Neuronal stem cell (in vitro differentiated cells): ENCODE data around the gene HNRNPH1. TPM values are rescaled to one million over a fixed set of nuclear protein-coding genes. Genes with fewer than 3 reads are reported as not detected.
"Not testable (repeated sequence)": the region's sequence is repeated elsewhere in the genome, so short reads cannot be mapped to it uniquely, and the experiment has no call there.

Experiments
- DNase-seq: peaks from one replicate; pipeline ENCODE4 v3.0.0-alpha.2; 2013; ENCODE audit warnings: low spot score
- H2AFZ ChIP-seq: one replicate; pipeline ENCODE4 v1.6.1; 2013; ENCODE audit warnings: mild to moderate bottlenecking, low read length, inconsistent platforms
- H2AK5ac ChIP-seq: 2 replicates; pipeline ENCODE4 v1.6.1; 2013; ENCODE audit warnings: low read depth, mild to moderate bottlenecking, inconsistent platforms, low read length, moderate library complexity, mixed read lengths
- H2BK120ac ChIP-seq: 2 replicates; pipeline ENCODE4 v1.6.1; 2013; ENCODE audit warnings: low read depth, mild to moderate bottlenecking, inconsistent platforms, low read length, moderate library complexity, mixed read lengths
- H2BK12ac ChIP-seq: one replicate; pipeline ENCODE4 v1.6.1; 2013; ENCODE audit warnings: low read length, inconsistent platforms
- H2BK15ac ChIP-seq: 2 replicates; pipeline ENCODE4 v1.6.1; 2013; ENCODE audit warnings: mild to moderate bottlenecking, low read length, inconsistent platforms, mixed read lengths
- H2BK5ac ChIP-seq: one replicate; pipeline ENCODE4 v1.6.1; 2013; ENCODE audit warnings: inconsistent platforms, mild to moderate bottlenecking, low read length, moderate library complexity
- H3K14ac ChIP-seq: one replicate; pipeline ENCODE4 v1.6.1; 2013; ENCODE audit warnings: low read length, inconsistent platforms
- H3K18ac ChIP-seq: 2 replicates; pipeline ENCODE4 v1.6.1; 2013; ENCODE audit warnings: low read length, inconsistent platforms
- H3K23ac ChIP-seq: 2 replicates; pipeline ENCODE4 v1.6.1; 2013; ENCODE audit warnings: low read depth, mild to moderate bottlenecking, mixed read lengths, low read length, inconsistent platforms; ENCODE audit not compliant: poor library complexity
- H3K27ac ChIP-seq: replicated peaks from 3 replicates; pipeline ENCODE4 v1.5.1; 2013; ENCODE audit warnings: low read length, inconsistent platforms
- H3K27me3 ChIP-seq, 3 experiments: 2 replicates each; pipeline ENCODE4 v1.6.1; 2013; ENCODE audit warnings: low read length in 3 of 3, mild to moderate bottlenecking in 2 of 3, inconsistent platforms in 1 of 3, low read depth in 1 of 3, mixed read lengths in 1 of 3, moderate library complexity in 1 of 3; ENCODE audit not compliant: control insufficient read depth in 3 of 3, insufficient read depth in 3 of 3
- H3K36me3 ChIP-seq, 2 donors: replicated peaks in 1 of 2; 2 replicates each; pipeline ENCODE4 v1.6.1; 2013; ENCODE audit warnings: low read length in 2 of 2; ENCODE audit not compliant: control insufficient read depth in 2 of 2, insufficient read depth in 2 of 2
- H3K4ac ChIP-seq: 2 replicates; pipeline ENCODE4 v1.6.1; 2013; ENCODE audit warnings: inconsistent platforms, mild to moderate bottlenecking, low read length, moderate library complexity
- H3K4me1 ChIP-seq, 2 donors: 1 replicate in 1 of 2; 2 replicates in 1 of 2; pipeline ENCODE4 v1.6.1; 2013; ENCODE audit warnings: low read length in 2 of 2, low read depth in 1 of 2; ENCODE audit not compliant: control insufficient read depth in 2 of 2, insufficient read depth in 1 of 2
- H3K4me2 ChIP-seq: one replicate; pipeline ENCODE4 v1.6.1; 2013; ENCODE audit warnings: mild to moderate bottlenecking, low read length, inconsistent platforms; ENCODE audit not compliant: insufficient read depth, poor library complexity, severe bottlenecking
- H3K4me3 ChIP-seq, 2 donors: 2 replicates each; pipeline ENCODE4 v1.5.1; 2013; ENCODE audit warnings: low read length in 2 of 2, mild to moderate bottlenecking in 2 of 2, inconsistent platforms in 1 of 2, moderate library complexity in 1 of 2
- H3K79me1 ChIP-seq: one replicate; pipeline ENCODE4 v1.6.1; 2013; ENCODE audit warnings: low read depth, mild to moderate bottlenecking, inconsistent platforms, low read length, moderate library complexity
- H3K9ac ChIP-seq: one replicate; pipeline ENCODE4 v1.6.1; 2013; ENCODE audit warnings: mild to moderate bottlenecking, low read depth, low read length, inconsistent platforms; ENCODE audit not compliant: poor library complexity
- H3K9me3 ChIP-seq, 2 donors: replicated peaks in 1 of 2; 2 replicates each; pipeline versions ENCODE3 to v1.6.1; 2013; ENCODE audit warnings: low read length in 2 of 2, mild to moderate bottlenecking in 2 of 2, inconsistent platforms in 1 of 2, low read depth in 1 of 2, mixed read lengths in 1 of 2, moderate library complexity in 1 of 2; ENCODE audit not compliant: control insufficient read depth in 2 of 2, insufficient read depth in 1 of 2
- H4K8ac ChIP-seq: one replicate; pipeline ENCODE4 v1.6.1; 2013; ENCODE audit warnings: low read depth, mild to moderate bottlenecking, inconsistent platforms, low read length, moderate library complexity
- H4K91ac ChIP-seq: one replicate; pipeline ENCODE4 v1.6.1; 2013; ENCODE audit warnings: low read length, low read depth, mild to moderate bottlenecking, inconsistent platforms; ENCODE audit not compliant: poor library complexity
- WGBS, 2 donors: extraction: QIAGEN DNeasy Blood & Tissue Kit; methylation state at CpG; one replicate each; pipeline ENCODE4 v1.1.7; 2013; ENCODE audit warnings: missing lambda C conversion rate in 2 of 2, mixed read lengths in 1 of 2; ENCODE audit not compliant: insufficient read length in 2 of 2, insufficient replicate concordance in 1 of 2; ENCODE audit errors: extremely low coverage in 2 of 2; 5-methylcytosine and 5-hydroxymethylcytosine counted together
- polyA plus RNA-seq, 2 experiments: library from polyadenylated mRNA; stranded (reverse); fragments of 200-250 nt; gene quantifications; one replicate each; pipeline ENCODE4 v1.2.3, GENCODE V29; 2013

HNRNPH1 gene, protein sequence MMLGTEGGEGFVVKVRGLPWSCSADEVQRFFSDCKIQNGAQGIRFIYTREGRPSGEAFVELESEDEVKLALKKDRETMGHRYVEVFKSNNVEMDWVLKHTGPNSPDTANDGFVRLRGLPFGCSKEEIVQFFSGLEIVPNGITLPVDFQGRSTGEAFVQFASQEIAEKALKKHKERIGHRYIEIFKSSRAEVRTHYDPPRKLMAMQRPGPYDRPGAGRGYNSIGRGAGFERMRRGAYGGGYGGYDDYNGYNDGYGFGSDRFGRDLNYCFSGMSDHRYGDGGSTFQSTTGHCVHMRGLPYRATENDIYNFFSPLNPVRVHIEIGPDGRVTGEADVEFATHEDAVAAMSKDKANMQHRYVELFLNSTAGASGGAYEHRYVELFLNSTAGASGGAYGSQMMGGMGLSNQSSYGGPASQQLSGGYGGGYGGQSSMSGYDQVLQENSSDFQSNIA
- 464 TPM for polyA plus RNA-seq (2013, experiment 1 of 2)
- polyA plus RNA-seq (2013, experiment 2 of 2): 477 TPM

DNA sequence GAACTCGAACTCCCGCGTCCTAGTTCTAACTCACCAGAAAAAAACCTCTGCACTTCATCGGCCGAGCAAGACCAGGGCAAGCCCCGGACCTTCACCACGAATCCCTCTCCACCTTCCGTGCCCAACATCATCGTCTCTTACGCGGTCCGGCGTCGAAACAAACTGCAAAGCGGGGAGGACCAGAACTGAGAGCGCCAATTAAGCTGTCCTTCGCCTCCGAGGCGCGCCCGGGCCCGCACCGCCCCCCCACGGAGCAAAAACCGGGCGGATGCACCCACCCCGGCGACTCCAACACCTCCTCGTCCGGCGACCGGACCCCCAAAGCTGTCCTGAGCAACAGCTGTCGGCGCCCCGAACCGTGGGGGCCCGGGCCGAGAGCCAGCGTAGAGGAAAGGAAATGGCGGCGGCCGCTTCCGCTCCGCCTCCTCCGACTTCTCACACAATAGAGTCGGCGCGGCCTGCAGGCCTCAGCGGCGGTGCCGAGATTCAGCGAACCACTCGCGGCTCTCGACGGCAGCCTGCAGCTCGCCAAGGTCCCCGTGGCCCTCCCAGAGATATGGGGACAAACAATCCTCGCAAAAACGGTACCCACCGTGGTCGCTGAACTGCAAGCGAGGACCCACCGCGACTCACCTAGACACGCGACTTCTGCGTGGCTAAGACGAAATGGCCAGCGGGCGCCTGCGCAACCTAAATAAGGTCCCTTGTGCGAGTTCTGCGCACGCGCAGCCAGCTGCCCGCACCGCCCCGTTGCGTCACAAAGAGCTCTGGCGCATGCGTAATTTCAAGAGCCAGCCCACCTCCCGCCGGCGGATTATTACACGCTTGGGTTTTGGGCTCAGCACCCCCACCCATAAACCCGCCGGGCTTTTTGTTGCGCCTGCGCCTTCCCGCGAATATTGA is at the start of gene HNRNPH1:
Gene HNRNPH1, minus strand, starts transcription at position 669 of the 903 bp plus-strand sequence. Its CDS starts 538 bp downstream, at position 131.
- H3K4ac ChIP-seq: peak within 1 kb of the TSS; percentile 99
- no CpG with 5 or more reads among the region's 92 CpGs for WGBS, 2 donors
- peak within 1 kb of the TSS; percentile 64 for H3K4me2 ChIP-seq
- H3K18ac ChIP-seq: peak within 1 kb of the TSS; percentile 100
- peak within 1 kb of the TSS; percentile 99 for H4K8ac ChIP-seq
- peak within 1 kb of the TSS; percentile 100 for H2AK5ac ChIP-seq
- peak within 1 kb of the TSS; percentile 97 for H3K14ac ChIP-seq
- H2BK15ac ChIP-seq: peak within 1 kb of the TSS; percentile 62
- H2BK5ac ChIP-seq: peak within 1 kb of the TSS; percentile 100
- H3K27ac ChIP-seq: peak within 1 kb of the TSS; percentile 89
- peaks cover 13 to 44% of the 10 kb centered on the region in 2 donors for H3K36me3 ChIP-seq
- H4K91ac ChIP-seq: peak within 1 kb of the TSS; percentile 99
- H2AFZ ChIP-seq: peak within 1 kb of the TSS; percentile 90
- H3K27me3 ChIP-seq: no peaks in the 10 kb centered on the region
- H3K4me1 ChIP-seq: peaks cover 11 to 38% of the 10 kb centered on the region in 2 donors
- DNase-seq: peak; percentile 97
- H3K4me3 ChIP-seq: peak within 1 kb of the TSS; percentile 75 to 91
- H3K9ac ChIP-seq: peak within 1 kb of the TSS; percentile 99
- H3K9me3 ChIP-seq: no peaks in the 10 kb centered on the region
- peak within 1 kb of the TSS; percentile 88 for H2BK12ac ChIP-seq
- H3K79me1 ChIP-seq: peaks cover 6% of the 10 kb centered on the region
- peak within 1 kb of the TSS; percentile 95 for H2BK120ac ChIP-seq
- H3K23ac ChIP-seq: peak within 1 kb of the TSS; percentile 100

DNA sequence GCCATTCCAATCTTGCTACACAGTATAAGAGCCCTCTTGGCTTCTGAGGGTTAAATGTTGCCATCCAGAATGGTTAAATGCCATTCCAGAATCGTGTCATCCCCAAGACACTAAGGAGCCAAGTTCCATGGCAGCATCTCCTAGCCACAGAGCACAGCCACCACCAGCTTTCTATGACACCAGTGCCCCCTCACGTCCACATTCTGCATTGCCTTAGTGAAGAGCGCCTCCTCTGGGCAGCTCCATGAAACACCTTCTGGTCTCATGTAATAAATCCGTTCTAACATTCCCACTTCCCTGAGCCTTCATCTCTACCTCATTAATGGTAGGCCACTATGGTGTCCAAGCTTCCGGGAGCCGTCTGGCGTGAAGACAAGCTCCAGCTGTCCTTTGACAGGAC is 44.9 kb upstream of the HNRNPH1 start:
- H3K27me3 ChIP-seq: no peaks in the 10 kb centered on the region
- peaks cover 0 to 13% of the 10 kb centered on the region in 2 donors for H3K36me3 ChIP-seq
- H3K79me1 ChIP-seq: no peaks in the 10 kb centered on the region
- H2BK120ac ChIP-seq: no peak overlapping the region
- H3K4me3 ChIP-seq: no peak overlapping the region
- no peak overlapping the region for H2BK12ac ChIP-seq
- H2AK5ac ChIP-seq: no peak overlapping the region
- H4K91ac ChIP-seq: no peak overlapping the region
- no peak overlapping the region for H3K14ac ChIP-seq
- H3K4me2 ChIP-seq: no peak overlapping the region
- no peak overlapping the region for H3K27ac ChIP-seq
- H2AFZ ChIP-seq: no peak overlapping the region
- no peak overlapping the region for H2BK15ac ChIP-seq
- DNase-seq: peak; percentile 50
- no peak overlapping the region for H2BK5ac ChIP-seq
- H3K9me3 ChIP-seq: no peaks in the 10 kb centered on the region
- no peak overlapping the region for H4K8ac ChIP-seq
- H3K4me1 ChIP-seq: no peaks in the 10 kb centered on the region
- no CpG with 5 or more reads among the region's 7 CpGs for WGBS, 2 donors
- no peak overlapping the region for H3K18ac ChIP-seq
- H3K4ac ChIP-seq: no peak overlapping the region
- no peak overlapping the region for H3K9ac ChIP-seq
- no peak overlapping the region for H3K23ac ChIP-seq

DNA sequence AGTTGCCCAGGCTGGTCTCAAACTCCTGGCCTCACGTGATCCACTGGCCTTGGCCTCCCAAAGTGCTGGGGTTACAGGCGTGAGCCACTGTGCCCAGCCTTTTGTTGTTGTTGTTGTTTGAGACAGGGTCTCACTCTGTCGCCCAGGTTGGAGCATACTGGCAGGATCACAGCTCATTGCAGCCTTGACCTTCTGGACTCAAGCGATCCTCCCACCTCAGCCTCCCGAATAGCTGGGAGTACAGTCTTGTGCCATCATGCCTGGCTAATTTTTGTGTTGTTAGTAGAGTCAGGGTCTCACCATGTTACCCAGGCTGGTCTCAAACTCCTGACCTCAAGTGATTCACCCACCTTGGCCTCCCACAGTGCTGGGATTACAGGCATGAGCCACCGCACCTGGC is 38.2 kb upstream of the HNRNPH1 start:
- H2BK5ac ChIP-seq, H3K14ac ChIP-seq, H2BK15ac ChIP-seq, H3K4ac ChIP-seq, H2AFZ ChIP-seq, H4K91ac ChIP-seq, H3K4me3 ChIP-seq, H2BK12ac ChIP-seq, H2AK5ac ChIP-seq, H4K8ac ChIP-seq, H3K4me1 ChIP-seq, H3K27ac ChIP-seq, H3K9me3 ChIP-seq, H2BK120ac ChIP-seq, H3K79me1 ChIP-seq, H3K18ac ChIP-seq, H3K23ac ChIP-seq, H3K4me2 ChIP-seq, DNase-seq, H3K9ac ChIP-seq, H3K27me3 ChIP-seq: not testable (repeated sequence)
- H3K36me3 ChIP-seq: peaks cover 0 to 13% of the 10 kb centered on the region in 2 donors
- WGBS, 2 donors: no CpG with 5 or more reads among the region's 6 CpGs
